Stimulated activated CD8-positive, alpha-beta memory T cell treated with anti-CD3 and anti-CD28 coated beads, Interleukin-15, amount 100 ng/mL, for 4 hours (primary cell): ENCODE data around the gene SEZ6.

Experiments
- DNase-seq, 2 donors: peaks; one replicate each; pipeline ENCODE4 v3.0.0-alpha.2; 2020; ENCODE audit warnings: low read depth in 2 of 2

Gene SEZ6

GRCh38 chr17:28954886-28955285 lies 50.9 kb downstream of the SEZ6 start:
- no peak for DNase-seq

- peak in 1 of 2 donors; percentile 14 for DNase-seq
Observed at GRCh38 chr17:28953444-28954118, 52.3 kb downstream of the SEZ6 start.

GRCh38 chr17:28951991-28952975 lies 53.5 kb downstream of the SEZ6 start:
- DNase-seq = peak; percentile 87 to 95

DNA sequence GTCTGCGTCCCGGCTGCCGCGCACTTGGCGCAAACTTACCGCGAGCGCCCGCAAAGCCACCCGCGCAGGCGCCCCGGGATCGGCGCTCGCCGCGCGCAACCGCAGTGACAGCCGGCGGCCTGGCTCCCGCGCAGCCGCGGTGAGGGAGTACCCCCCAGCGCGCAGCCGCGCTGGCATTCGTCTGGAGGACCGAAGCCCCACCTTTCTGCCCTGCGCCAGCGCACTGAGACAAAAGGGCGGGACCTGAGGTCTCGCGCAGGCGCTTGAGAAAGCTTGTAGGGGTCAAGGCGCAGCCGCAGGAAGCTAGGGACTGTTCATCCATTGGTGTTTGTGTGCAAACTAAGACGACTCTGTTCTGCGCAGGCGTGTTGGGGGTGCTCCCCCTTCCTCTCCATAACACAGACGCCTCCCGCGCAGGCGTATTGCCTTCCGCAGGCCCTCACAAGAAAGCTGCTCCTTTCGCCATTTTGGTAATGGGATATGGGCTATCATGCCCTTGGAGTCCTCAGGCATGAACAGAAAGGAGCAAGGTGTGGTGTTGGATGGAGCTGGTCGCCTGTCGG lies 54.3 kb downstream of the SEZ6 start, which contains the start of gene PHF12:
Gene PHF12, minus strand, starts transcription at position 91 of the 563 bp plus-strand sequence. CDS start 558 bp downstream, outside the sequence.
- DNase-seq = peak; percentile 99 to 100

DNA sequence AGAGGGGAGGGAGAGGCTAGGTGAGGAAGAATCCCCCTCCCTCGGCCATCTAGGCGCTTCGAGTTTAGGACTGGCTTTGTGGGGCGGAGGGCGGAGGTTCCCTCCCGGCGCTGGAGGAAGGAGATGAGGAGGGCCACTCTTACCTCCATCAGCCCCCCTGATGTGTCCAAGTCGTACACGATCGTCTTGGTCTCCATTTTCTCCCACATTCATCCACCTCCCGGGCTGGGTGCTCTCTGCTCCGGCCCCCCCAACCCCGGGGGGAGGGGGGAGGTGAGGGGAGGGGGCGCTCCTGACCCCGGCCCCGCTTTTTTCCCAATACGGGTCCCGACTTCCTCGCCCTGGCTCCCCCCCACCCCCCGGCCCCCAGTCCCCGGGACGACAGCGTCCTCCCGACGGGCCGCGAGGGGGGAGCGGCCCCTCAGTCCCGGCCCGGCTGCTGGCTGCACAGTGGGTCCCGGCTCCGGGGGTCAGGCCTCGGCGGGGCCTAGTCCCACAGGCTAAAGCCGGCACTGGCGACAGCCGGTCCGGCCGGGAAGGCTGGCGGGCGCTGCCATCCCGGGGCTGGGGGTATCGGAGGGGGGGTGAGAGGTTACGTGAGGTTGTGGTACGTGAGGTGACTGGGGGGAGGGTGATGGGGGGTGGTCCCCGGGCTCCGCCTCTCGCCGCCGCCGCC lies 54.9 kb downstream of the SEZ6 start:
- no peak for DNase-seq

DNA sequence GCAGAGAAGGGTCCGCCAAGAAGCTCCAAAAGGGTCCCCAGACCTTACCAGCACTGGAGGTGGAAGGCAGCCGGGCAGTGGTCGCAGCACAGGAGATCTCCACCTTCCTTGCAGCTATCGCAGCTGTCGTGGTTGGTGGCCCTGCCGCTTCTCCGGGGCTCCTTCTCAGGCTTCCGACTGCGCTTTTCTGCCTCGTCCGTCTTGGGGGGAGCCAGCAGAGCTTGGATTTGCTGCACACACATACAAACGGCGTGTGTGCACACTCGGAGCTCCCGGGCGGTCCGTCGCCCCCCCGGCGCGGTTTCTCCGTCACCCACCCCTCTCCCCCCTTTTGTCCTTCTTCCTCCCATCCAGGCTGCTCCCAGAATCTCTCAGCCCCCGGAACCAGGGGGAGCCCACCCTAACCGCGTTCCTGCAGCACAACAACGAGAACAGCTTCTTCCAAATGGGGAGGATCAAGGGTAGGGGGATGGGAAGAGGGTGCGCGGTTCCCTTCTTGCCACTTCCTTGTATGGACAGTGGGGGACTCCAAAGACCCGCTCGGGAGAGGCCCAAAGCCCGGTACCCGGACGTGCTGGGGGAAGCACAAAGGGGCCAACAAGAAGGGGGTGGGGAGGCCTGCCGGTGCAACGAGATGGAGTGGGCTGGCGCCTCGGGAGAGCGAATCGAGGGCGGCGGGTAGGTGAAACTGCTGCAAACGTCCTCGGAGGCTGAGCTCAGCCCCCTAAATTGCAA lies 55.6 kb downstream of the SEZ6 start:
- DNase-seq = peak; percentile 11 to 35

DNA sequence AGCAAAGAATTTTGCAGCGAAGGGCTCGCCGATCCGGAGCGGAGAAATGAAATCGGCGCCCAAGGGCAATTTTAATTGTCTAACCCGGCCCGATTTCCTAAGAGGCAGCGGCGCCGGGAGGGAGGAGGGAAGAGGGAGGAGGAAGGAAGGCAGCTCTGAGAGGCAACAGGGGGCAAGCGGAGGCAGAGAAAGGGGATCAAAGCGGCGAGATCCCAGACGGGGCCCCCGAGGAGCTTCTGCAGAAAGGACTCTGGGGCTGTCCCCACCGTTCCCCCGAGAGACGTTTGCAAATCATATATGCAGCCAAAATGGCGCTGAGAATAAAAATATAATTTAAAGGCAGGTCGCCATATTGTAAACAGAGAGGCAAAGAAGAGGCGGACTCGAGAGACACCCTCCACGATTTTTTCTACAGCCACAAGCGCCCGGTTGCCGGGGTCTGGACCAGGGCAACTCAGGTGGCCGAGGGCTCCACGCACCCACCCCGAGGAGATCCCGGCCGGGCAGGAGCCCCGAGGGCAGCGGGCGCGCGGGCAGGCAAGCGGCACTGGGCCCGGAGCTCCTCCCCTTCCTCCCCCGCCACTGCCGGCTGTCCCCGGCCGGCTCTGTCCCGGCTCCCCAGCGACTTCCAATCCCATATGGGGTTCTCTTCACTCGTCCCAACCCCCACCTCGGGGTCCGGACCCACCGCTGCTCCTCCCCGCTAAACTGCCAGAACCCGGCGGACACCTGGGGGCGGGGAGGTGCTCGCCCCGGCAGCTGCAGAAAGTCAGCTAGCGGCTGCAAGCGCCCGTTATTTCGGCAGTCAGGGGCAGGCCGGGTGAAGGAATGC lies 56.4 kb downstream of the SEZ6 start:
- DNase-seq = peak; percentile 24 to 34

DNA sequence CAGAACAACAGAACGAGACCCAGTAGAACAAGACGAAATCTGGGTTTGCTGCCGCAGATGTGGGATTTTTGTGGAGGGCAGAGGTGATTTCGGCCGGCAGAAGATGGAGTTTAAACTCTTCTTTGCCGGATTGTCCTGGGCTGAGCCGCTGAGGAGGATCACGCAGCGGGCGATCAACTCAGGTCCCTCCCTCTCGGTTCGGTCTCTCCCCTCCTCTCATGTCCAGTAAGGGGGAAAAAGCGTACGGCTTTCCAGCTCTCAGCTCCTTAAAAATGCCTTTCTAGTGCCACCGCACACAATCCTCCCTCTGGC lies 57.0 kb downstream of the SEZ6 start:
- no peak for DNase-seq

GRCh38 chr17:28948342-28948741 lies 57.5 kb downstream of the SEZ6 start:
- DNase-seq = no peak

DNA sequence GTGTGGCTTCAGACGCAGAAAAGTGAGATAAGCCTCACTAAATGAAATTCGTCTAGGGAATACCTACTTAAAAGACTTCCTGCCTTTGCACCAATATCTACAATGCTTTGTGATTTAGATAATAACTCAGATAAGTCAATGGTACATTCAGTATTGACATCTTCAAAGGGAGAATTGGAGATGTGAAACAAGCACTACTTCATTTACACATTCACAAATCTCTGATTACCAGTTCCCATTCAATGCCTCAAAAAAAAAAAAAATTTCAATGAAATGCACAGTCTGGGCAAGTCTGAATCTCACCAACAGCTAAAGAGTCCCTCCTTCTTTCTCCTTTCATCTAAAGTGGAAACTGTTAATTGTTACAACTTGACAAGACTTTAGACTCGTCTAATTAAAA lies 58.2 kb downstream of the SEZ6 start:
- no peak for DNase-seq

DNA sequence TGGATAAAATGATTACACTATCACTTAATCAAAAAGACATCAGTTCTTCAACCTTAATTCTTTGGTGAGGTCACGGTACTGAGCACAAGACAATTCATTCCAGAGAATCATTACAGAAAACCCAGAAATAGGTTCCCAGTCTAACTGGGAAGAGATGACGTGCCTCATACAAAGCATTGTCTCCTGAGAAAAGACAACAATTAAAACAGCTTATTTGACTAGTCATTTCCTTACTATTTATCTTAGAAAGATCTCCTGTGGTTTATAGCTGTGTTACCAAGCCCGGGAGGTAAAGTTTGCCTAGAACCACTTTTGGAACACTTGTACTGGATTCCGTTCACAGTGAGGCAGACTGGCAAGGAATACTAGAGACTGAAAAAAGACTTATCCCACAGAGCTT lies 59.6 kb downstream of the SEZ6 start:
- DNase-seq = no peak

DNA sequence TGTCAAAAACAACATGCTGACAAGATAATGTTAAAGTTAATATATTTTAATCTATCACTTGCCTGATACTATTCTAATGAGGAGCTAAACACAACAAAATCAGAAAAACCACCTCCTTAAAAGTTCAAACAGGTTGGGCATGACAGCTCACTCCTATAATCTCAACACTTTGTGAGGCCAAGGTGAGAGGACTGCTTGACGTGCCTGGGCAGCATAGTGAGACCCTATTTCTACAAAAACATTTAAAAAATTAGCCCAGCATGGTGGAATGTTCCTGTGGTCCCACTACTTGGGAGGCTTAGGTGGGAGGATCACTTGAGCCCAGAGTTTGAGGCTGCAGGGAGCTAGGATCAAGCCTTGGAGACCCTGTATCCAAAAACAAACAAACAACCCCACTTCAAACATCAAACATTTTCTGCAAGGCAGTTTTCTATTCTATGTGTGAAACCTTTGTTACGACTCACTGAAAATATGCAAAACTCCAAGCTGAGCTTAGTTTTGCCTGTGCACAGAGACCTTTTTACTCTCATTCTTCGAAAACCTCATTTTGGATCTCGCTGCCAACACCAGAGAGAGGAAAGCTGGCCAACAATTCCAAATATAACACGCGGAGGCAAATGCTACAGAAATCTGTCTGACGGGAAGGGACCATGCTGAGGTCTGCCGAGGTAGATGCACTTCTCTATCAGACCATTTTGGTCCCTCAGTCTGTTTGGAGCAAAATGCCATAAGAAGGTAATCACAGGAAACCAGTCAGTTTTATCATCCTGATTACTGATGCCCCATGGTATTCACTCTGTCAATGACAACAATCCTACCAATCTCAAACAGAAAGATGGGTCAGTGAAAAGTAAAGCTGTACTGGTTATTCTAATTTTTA lies 60.7 kb downstream of the SEZ6 start:
- no peak for DNase-seq

DNA sequence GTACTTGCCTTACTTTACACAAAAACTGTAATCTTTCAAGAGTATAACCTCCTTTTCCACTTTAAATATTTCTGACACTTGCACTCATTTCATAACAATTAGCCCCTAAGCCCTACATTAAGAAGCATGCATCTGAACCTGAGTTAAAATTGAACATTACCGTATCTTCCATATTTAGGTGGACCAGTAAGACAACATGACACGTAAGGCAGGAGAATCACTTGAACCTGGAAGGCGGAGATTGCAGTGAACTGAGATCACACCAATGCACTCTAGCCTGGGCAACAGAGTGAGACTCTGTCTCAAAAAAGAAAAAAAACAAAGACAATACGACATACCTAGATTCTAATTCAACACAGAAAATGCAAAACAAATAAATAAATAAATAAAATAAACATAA lies 61.5 kb downstream of the SEZ6 start:
- DNase-seq = no peak

- no peak for DNase-seq
Observed at GRCh38 chr17:28942925-28943324, 62.9 kb downstream of the SEZ6 start.

DNA sequence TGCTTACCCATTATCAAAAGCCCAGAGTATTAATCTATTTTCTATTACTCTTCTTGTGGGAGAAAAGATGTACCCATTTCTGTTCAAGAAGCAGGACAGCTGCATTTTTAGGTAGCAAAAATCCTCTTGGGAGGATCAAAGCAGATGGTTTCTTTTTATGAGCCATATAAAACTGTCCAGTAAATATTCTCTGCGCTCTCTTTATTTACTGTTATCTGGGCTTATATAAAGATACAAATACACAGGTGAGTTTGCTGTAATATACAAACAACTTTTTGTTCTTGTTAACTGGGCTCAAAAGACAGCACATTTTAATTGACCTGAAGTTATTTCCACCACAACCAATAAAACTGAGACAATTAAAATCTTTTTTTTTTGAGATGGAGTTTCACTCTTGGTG lies 64.6 kb downstream of the SEZ6 start:
- no peak for DNase-seq

GRCh38 chr17:28940675-28941074 lies 65.2 kb downstream of the SEZ6 start:
- DNase-seq = no peak

- no peak for DNase-seq
Observed at GRCh38 chr17:28940142-28940541, 65.7 kb downstream of the SEZ6 start.

- no peak for DNase-seq
Observed at GRCh38 chr17:28938552-28938951, 67.3 kb downstream of the SEZ6 start.

GRCh38 chr17:28937044-28937729 lies 68.6 kb downstream of the SEZ6 start:
- no peak for DNase-seq
